ENCODE measurements around the gene KRTAP1-4.

GRCh38 chr17:41013606-41014005, 16.4 kb downstream of the KRTAP1-4 start:
- TF ChIP-seq CTCF (IDR thresholded peaks at IDR 0.05) (no peak), POLR2A (IDR thresholded peaks at IDR 0.05) (no peak)

Data from stomach (tissue), 4 donors.